Smooth muscle cell of the brain vasculature (primary cell): ENCODE results near the gene GRIK2.

ENCODE experiments used
- DNase-seq: peaks from one replicate; pipeline ENCODE4 v3.0.0-alpha.2; 2012; ENCODE audit warnings: low read depth, low spot score

The GRIK2 gene

DNA sequence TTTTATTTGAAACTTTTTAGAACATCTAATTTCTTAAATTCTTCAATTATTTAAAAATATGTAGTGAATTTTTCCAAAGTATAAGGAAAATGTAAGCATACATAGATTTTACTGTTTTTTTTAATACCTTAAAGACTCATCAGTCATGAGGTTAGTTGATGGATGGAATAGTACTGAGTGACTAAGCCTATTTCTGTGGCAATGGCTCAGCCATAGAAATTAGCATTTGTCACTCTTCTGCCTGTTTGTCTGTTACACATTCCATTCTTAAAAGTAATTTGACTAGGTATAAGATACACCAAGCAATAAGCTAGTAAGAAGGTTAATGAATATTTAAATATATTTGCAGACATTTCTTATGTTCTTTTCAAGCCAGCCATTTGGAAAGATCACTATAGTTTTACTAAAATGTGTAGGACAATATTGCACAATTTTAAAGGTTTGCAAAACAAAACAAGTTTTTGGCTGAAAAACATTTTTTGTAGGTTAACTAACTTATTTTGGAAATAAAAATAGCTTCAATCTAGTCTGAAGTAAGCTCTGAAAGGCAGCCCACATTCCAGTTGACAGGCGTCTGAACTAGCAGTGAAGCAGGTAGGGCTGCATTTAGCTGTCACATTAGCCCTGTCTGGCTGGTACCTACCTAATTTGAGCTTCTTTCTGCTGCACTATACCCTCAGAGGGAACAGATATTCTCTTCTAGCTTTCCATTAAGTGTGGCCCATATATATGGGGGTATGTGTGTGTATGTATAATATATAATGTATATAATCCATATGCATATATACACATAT, 385.7 kb downstream of the GRIK2 start:
- DNase-seq: no peak

DNA sequence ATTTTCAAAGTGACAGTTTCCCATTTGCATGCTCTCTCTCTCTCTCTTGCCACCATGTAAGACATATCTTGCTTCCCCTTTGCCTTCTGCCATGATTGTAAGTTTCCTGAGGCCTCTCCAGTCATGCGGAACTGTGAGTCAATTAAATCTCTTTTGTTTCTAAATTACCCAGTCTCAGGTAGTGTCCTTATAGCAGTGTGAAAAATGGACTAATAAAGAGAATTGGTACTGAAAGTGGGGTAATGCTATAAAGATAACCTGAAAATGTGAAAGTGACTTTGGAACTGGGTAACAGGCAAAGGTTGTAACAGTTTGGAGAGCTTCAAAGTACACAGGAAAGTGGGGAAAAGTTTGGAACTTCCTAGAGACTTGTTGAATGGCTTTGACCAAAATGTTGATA, 389.8 kb downstream of the GRIK2 start:
- DNase-seq: no peak

DNA sequence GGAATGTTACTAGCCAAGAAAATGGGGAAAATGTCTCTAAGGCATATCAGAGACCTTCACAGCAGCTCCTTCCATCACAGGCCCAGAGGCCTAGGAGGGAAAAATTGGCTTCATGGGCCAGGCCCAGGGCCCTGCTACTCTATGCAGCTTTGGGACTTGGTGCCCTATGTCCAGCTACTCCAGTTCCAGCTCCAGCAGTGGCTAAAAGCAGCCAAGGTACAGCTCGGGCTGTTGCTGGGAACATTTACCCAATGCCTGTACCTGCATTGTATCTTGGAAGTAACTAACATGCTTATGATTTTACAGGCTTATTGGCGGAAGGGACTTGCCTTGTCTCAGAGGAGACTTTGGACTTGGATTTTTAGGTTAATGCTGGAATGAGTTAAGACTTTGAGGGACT, 390.6 kb downstream of the GRIK2 start:
- no peak for DNase-seq

DNA sequence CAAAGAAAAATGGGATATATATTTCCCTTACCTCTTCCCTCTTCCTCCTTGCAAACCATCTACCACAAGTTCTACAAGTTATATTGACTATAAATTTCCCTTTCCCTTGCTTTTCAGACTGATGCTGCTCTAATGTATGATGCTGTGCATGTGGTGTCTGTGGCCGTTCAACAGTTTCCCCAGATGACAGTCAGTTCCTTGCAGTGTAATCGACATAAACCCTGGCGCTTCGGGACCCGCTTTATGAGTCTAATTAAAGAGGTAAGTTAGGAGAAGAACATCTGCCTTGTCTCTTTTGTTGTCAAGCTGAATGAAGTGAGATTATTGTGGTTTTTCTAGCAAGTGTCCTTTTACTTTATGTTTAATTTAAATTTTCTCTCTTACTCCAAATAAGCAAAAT, 406.0 kb downstream of the GRIK2 start:
- no peak for DNase-seq

DNA sequence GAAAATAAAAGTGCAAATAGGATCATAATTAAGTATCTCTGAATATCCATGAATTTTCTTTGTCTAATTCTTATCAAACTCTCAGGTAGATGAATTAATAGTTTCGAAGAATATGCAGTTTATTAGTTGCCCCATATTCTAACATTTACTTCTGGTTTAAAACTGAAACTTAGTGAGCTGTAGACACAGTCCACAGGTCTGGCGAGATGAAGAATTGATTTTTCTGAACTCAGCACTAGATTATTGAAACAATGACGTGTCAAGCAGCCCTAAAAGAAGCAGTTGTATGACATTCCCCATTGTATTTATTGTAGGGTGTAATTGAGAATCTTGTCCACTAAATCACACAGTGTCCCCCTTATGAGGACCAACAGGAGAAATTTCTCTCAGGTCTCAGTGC, 407.1 kb downstream of the GRIK2 start:
- no peak for DNase-seq

DNA sequence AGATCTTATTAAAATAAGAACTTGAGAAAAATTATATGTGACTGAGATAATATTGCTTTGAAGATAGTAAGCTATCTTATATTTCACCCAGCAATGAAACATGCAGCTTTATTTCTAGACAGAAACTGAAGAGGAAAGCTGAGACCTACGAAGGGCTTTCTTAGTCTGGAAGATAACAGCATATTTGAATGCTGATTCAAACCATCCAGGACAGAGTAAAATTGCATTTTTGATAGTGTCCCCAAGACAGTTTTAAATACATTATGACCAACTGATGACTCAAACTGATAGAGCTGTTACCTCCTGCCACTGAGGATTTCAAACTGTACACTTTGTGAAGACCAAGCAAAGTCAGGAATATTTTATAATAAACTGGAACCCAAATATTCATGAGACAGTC, 409.6 kb downstream of the GRIK2 start:
- DNase-seq: no peak

DNA sequence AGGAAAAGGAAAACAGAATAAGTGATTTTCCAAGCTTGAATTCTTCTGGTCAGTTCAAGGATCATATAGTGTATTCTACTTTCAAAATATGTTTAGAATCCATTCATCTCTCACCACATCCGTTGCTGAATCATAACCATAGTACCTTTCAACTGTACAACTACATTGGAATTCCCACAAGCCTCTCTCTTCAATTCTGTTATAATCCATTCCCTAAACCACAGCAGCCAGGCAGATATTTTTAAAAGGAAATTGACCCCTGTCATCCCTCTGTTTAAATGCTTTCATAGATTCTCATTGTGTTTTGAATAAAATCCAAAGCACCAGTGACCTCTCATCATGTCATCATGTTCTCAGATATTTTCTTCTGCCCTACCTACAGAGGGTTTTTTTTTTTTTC, 412.7 kb downstream of the GRIK2 start:
- no peak for DNase-seq

DNA sequence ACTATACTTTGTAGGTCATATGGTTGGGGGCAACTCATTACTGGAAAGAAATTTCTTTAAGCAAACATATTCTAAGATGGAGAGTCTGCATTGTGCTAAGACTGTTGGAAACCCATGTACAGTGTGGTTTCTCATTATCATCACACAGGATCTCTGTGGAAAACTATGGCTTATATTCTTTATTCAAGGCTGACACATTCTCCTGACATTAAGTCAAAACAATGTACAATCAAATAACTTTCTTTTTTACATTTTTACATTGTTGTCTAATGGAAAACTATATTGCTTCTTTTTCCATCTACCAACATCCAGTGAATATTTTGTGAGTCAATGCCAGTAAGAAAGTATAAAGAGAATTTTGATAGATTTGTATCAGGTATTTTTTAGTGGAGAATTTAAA, 417.6 kb downstream of the GRIK2 start:
- no peak for DNase-seq

DNA sequence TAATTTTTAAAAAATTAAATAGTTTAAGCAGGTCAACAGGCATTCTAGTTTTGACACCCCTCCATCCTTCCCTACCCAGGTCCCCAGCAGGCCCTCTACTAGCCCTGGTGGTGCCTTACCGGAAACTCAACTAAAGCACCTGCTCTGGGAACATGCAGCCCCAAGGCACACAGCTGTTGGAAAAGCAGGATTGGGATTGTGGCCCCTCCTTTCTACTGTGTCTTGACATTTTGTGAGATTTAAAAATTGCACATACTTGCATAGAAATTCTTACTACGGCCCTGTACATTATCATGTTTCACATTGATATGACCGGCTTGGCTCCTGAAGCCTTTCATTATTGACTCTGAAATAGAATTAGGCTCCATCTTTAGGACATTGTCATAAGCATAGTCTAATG, 423.2 kb downstream of the GRIK2 start:
- DNase-seq: no peak

DNA sequence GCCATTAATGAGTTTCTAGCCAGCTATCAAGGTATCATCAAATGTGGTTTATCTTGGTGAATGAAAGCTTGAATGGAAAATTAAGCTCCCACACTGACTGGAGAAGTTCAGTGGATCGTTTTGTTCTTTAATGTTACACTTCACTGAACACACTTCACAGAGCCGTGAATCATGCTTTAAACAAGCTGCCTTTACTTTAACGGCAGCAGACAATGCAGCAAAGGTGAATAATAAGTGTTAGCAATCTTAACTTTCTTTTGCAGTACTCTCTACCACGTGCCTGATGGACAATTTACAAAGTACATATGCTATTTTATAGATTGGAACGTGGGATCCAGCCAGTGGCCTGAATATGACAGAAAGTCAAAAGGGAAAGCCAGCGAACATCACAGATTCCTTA, 424.5 kb downstream of the GRIK2 start:
- DNase-seq: no peak

DNA sequence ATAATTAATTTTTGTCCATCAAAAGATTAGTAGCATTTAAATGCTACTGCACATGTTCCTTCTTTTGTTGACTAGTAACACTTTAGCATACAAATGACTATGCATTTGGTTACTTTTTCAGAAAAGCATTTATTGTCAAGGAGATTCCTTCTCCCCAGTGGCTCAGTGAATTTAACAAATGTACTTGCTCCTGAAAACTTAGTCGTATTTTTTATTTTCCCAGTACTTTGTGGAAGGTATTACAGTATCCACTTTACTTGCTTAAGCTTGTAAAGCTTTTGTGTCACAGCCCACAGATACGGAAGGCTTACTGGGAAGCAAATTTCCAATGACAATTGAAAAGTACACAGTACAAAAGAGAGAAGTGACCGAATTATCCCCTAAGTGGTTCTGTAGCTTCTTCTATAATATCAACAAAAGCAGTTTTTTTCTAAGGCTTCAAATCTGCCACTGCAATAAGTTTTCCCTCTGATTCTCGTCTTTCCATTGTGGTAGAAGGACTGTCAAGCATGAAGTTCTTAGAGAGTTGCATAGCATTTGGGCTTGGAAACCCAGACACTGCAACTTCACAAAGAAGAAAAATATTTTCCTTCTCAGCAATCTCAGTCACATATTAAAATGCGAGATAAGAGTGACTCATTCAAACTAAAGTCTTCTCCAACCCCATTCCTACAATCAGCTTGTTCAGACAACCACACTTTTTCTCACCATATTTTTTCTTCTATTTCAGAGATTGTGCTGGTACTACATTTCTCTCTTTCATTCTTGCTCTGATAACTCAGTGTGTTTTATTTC, 431.2 kb downstream of the GRIK2 start:
- no peak for DNase-seq

DNA sequence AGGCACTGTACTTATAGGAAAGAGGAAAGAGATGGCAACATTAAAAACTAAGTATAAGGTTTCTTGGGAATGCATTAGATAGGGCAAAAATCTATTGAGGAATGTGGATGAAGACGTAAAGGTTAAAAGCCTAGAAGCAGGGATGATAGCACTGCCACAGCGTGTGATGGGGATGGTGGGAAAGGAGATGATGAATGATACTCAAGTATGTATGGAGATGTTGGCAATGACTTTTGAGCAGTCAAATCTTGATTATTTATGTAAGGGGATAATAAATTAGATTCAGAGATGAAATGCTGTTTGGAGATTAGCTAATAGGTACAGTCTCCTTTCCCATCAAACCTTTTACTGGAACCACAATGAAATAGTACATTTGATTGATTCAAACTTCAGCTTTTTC, 432.8 kb downstream of the GRIK2 start:
- no peak for DNase-seq

DNA sequence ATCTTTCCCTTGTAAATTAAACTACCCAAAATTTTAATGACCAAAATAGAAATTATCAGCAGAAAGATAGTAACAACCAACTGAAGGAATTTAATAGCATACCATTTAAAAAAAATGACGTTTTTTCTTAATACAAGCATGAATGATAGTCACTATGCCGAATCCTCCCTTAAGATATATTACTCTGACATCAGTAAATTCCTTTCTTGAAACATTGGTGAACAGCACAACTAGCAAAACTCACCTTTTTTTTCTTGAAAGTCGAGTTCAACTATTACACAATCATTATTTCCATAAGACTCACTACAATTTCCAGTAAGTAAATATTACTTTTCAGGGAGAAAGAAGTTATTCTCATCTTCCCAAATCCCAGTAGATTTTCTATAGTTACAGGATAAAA, 433.2 kb downstream of the GRIK2 start:
- DNase-seq: no peak

DNA sequence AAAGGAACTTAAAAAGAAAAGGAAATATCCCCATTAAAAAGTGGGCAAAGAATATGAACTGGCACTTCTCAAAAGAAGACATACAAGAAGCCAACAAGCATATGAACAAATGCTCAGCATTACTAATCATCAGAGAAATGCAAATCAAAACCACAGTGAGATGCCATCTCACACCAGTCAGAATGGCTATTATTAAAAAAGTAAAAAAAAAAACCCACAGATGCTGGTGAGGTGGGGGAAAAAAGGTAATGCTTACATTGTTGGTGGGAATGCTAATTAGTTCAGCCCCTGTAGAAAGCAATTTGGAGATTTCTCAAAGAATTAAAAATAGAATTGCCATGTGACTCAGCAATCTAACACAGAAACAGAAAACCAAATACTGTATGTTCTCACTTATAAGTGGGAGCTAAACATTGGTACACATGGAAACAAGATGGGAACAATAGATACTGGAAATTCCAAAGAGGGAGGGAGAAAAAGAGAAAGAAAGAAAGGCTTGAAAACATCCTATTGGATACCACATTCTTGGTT, 437.1 kb downstream of the GRIK2 start:
- DNase-seq: no peak

DNA sequence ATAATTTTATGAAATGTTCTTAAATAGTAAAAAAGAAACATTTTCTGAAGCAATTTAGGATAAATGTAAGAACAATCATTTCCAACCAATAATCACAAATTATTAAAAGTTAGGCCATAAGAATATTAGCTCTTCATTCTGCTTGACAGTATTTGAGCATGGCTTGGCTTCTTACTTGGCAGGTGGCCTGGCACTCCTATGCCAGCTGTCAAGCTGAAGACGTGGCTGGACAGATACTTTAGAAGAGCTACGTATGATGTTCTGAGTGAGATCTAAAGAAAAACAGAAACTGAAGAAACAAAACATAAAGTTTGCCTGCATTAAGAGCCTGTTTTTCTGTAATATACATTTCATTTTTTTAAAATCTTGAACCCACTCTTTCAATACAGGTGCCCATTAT, 438.9 kb downstream of the GRIK2 start:
- DNase-seq: no peak

DNA sequence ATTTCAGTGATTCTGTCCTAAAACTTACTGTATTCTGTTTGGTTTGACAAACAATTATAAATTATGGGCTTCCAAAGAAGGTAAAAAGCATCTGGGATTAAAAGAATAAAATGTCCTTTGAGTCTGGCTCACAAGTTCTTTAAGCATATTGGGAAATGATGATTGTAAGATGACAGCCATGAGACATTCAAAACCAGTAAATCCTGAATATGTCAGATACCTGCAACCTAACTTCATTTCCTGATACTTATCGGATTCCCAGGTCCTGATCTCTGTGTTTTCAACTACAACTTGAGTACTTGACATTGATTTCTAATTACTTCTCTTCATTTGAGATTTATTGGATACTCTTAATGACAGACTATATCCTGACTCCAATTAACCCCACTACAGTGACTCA, 446.6 kb downstream of the GRIK2 start:
- DNase-seq: no peak

DNA sequence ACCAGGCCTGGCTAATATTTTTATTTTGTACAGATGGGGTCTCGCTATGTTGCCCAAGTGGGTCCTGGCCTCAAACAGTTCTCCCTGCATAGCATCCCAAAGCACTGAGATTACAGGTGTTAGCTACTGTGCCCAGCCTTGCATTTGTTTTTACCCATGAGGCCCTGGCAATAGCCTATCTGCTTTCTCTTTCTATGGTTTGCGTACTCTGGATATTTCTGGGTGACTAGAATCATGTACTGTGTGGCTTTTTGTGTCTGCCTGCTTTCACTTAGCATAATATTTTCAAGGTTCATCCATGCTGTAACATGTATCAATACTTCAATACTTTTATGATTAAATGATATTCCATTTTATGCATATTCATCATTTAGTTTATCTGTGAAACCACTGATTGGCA, 451.7 kb downstream of the GRIK2 start:
- DNase-seq: no peak

DNA sequence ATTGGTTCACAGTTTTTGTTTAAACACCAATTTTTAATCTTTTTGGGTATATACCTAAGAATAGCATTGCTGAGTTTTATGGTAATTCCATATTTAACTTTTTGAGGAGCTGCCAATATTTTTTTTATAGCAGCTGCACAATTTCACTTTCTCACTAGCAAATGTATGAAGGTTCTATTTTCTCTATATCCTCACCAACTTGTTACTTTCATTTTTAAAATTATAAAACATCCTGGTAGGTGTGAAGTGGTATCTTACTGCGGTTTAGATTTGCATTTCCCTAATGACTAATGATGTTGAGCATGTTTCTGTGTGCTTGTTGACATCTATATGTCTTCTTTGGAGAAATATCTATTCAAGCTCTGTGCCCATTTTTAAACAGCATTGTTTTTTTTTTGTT, 452.1 kb downstream of the GRIK2 start:
- DNase-seq: no peak

DNA sequence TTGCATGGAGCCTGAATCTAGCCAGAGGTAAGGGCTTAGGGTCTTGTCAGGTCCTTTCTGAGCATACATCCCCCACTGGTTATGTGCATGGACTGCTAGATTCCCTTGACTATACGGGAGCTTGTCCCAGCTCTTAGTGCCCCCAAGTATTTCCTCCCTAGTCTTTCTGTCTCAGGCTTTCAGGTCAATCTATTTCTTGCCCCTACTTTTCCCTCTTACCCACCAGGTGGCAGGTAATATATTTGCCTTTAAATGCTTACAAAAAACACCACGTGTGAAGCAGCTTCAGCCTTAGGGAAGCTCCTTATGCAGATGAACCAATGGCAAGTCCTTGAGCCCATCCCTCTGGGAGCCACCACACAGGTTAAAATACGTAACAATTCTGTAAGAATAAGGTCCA, 454.2 kb downstream of the GRIK2 start:
- no peak for DNase-seq

DNA sequence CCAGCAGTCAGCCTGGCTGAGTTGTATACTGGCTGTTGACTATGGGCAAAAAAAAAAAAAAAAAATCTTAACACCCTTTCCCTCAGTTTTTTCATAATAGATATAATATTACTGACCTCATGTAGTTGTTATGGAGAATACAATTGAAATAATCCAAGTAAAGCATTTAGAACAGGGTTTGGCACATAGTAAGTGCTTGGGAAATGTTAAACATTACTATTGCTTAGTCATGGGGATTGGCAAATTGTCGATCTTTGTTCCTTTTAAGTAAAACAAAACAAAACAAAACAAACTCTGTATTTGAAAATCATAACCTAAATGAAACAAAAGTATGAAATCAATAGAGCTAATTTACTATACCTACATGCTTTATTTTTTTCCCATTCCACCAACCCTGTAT, 458.4 kb downstream of the GRIK2 start:
- no peak for DNase-seq

DNA sequence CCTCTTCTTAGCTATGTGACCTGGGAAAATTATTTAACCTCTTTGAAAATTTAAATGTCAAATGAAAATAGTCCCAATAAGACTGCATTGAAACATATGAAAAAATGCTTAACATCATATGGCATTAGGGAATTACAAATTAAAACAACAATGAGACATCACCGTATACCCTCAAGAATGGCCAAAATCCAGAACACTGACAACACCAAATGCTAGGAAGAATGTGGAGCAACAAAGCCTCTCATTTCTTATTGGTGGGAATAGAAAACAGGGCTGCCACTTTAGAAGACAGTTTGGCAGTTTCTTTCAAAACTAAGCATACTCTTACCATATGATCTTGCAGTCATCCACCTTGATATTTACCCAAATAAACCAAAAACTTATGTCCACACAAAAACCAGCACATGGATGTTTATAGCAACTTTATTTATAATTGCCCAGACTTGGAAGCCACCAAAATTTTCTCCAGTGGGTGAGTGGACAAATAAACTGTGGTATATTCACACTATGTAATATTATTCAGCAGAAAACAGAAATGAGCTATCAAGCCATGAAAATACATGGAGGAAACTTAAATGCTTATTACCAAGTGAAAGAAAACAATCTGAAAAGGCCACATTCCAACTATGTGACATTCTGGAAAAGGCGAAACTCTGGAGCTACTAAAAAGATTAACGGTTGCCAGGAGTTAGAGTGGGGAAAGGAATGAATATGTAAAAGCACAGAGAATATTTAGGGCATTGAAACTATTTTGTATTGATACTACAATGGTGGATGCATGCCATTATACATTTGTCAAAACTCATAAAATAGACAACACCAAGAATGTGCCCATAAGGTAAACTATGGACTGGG, 459.9 kb downstream of the GRIK2 start:
- DNase-seq: no peak

DNA sequence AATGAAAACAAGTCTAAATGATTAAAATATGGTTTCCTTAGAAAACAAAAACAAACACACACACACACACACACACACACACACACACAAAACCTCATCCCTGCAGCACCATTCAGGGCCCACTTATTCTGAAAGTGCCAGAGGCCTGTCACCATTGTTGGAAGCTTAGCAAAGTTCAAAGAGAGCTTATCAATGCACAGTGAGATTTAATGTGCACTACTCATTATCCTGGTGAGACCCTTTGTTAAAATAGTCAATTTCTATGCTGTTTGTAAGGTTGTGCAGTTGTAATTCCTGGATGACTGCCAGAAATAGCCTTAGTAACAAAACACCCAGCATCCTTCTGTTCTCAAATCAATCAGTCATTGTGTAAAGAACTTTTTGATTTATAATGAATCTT, 482.9 kb downstream of the GRIK2 start:
- no peak for DNase-seq
